Stimulated activated CD4-positive, alpha-beta T cell treated with anti-CD3 and anti-CD28 coated beads, TNF-alpha, amount 100 ng/mL, for 1 hour (primary cell): ENCODE data around the gene ULBP1.
"Not testable (repeated sequence)": the region's sequence is repeated elsewhere in the genome, so short reads cannot be mapped to it uniquely, and the experiment has no call there.

Source experiments
- DNase-seq, 3 donors: peaks; one replicate each; pipeline ENCODE4 v3.0.0-alpha.2; 2020; ENCODE audit warnings: low read depth in 3 of 3, low spot score in 1 of 3

ULBP1 gene

DNA sequence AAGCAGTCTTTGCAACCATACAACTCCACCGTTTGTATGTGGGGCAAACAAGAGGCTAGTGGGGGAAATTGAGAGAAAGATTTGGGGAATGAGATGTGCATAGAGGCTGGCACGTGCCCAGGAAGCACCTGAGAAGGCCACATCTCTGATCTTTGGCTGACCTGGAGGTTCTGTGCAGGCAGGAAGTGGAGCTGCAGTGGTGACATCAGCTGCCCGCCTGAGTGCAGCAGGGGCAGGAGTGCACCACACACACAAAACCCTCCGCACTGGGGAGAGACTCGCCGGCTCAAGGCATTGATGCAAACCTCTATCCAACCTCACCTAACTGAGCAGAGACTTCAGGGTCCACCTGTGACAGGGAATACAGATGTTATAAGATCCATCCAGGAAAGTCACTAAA is 10.7 kb downstream of the ULBP1 start:
- DNase-seq, result not testable (repeated sequence)

DNA sequence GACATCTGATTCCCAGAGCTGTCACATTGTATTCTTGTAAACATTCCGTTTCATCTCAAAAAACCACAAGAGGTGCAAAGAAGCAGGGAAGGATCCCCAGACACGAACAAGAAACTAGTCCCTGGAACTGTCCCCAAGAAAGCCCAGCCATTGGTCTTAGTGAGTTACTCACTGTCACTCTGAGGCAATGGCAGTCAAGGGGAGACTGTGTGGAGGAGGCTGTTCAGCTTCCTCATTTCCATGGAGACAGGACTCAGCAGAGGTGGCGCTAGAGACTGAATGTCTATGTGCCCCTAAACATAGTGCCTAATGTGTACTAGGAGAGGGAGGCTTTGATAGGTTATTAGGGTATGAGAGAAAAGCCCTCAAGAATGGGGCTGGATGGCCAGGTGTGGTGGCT is 11.1 kb downstream of the ULBP1 start:
- DNase-seq, result no peak

DNA sequence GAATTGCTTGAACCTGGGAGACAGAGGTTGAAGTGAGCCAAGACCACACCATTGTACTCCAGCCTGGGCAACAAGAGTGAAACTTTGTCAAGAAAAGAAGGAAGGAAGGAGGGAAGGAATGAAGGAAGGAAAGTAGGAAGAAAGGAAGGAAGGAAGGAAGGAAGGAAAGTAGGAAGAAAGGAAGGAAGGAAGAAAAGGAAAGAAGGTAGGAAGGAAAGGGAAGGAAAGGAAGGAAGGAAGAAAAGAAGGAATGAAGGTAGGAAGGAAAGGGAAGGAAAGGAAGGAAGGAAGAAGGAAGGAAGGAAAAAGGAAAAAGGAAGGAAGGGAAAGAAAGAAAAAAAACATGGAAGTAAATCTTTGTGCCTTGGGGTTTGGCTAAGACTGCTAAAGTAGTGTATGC is 11.7 kb downstream of the ULBP1 start:
- no peak for DNase-seq

DNA sequence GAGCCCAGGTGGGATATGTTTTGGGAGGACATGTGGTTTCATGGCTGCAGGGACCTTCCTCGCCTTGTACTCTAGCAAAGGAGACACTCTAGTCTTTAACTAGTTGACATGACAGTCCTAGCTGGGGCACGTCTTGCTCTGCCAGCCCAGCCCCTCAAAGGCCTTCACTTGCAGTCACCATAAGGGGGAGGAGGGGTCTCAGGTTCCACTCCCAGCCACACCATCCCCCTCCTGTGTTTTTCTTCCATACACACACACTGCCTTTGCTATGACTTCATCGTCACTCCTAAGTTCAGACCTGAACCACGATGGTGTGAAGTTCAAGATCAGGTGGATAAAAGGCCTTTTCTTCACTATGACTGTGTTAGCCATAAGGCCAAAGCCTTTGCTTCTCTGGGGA is 13.5 kb downstream of the ULBP1 start:
- no peak for DNase-seq

DNA sequence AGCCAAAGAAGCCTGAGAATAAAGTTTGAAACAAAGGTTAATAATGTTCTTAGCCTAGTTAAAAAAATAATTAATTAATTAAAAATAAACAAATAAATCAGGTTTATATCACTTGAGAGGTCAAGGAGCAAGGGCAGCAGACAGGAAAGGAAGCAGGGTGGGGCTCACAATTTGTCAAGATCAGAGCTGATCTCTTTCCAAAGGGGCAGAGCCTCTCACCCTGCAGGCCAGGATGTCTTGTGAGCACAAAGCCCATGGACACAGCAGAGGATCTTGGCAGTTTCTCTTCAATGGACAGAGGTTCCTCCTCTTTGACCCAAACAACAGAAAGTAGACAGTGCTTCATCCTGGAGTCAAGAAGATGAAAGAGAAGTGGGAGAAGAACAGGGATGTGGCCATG is 14.9 kb downstream of the ULBP1 start:
- no peak for DNase-seq

DNA sequence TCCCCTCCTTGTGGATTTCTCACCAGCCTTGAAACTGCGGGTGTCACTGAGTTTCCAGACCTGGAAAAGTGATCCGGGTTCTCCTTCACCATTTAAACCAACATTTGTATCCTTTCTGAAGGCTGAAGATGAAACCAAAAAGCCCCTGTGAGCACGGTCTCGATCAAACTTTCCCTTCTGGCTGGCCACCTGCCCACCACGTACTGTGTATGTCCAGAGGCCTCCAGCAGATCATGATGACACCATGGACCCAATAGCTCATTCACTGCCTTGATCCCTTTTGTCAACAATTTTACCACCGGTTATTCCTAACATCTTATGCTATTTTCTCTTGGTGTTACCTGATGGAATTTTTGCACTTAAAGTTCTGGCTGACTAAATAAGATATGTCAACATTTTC is 15.6 kb downstream of the ULBP1 start:
- no peak for DNase-seq

DNA sequence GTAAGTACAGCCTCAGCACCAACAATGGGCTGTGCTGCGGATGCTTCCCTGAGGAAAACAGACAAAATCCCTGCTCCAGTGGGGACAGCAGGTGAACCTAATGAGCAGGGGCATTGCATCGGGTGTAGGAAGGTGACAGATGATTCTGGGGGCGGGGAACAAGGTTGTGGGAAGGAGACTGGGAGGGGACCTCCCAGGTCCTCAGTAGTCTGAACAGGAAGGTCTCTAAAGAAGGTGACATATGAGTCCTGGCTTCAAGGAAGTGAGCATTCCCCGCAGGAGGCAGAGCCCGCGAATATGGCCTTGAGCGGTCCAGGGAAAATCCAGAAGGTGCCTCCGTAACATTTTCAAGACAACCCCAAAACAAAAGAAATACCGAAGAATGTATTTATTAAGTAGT is 19.4 kb downstream of the ULBP1 start:
- DNase-seq, result no peak

DNA sequence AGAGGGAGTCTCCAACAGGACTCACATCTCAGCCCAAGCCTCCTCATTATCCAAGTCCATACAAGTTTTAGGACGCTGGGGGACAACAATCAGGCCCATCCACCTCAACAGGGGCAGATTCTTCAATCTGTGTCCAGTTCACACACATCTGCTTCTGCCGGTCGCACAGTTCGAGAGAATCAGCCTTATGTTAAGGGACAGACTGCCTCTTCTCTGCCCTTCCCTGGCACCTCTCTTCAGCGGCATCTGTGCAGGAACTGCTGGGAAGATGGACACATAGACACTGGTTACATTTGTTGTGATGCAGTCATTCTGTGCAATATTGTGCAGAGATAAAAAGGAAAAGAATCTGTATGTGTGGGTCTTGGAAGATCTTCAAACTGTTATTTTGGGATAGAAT is 21.0 kb downstream of the ULBP1 start:
- no peak for DNase-seq

DNA sequence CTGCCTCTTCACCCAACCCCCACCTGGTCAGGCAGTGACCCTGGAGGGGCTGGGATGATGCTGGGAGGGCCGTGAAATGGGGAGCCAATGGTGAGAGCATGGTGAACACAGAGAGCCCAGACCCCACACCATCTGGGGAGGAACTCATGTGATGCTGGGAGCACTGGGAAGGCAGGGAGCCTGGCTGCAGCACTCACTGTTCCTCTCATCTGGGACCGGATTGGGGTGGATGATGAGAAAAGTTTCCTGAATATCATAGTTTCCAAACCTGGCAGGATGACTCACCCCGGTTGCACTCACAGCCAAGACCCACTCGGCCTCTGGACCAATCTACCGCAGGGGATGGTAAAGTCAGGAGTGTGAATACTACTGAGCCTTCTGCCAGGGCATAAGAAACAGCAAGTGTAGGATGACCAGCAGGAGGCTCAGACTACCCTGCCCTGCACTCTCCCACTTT is 21.8 kb downstream of the ULBP1 start:
- DNase-seq, result no peak

DNA sequence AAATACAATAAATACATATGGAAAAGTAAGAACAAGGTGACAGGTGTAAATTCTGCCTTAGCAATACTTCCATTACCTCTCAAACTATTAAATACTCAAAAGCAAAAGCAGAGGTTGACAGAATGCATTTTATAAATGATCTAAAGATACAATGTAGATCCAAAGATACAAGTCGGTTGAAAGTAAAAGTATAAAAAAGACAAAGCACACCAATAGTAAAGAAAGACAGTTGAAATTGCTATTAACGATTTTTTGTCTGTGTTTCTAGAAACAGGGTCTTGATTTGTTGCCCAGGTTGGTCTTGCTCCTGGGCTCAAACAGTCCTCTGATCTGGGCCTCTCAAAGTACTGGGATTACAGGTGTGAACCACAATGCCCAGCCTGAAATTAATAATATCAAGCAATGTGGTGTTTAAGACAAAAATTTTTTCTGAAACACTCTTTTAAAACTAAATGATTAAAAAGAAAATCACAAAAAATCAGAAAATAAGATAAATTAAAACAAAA is 23.9 kb downstream of the ULBP1 start:
- DNase-seq, result no peak

DNA sequence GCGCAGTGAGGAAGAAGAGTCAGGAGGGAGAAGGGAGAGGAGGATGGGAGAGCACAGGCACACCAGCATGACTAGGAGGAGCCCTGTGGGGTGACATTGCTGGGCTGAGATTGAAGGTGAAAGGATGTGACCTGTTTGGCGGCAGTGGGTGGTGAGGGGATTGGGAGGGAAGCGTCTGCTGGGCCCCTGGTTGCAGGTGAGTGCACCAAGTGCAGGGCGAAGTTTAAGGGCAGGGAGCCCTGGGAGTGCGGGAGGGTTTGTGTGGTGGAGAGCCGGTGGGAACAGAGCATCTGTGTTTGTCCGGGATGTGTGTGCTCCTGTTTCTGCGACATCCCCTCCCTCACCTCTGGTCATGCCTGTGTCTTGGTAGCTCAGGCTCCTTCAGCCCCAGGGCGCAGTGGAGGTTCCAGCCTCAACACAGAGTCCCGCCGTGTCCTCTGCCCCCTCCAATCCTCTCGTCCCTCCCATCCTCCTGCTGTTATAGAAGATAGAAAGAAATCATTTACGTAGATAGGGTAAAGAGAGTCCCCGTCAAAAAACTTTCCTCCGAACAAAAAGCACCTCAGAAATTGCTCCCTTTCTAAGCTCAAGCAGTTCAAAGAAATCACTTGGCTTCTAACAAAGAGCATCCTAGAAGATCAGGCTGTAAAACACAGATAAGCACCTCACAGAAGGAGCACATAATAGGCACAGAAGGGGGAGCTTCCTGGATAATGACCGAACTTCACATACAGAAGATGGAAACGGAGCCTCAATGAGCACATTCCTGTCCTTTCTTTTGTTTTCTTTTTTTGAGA is 25.0 kb downstream of the ULBP1 start:
- DNase-seq, result no peak

DNA sequence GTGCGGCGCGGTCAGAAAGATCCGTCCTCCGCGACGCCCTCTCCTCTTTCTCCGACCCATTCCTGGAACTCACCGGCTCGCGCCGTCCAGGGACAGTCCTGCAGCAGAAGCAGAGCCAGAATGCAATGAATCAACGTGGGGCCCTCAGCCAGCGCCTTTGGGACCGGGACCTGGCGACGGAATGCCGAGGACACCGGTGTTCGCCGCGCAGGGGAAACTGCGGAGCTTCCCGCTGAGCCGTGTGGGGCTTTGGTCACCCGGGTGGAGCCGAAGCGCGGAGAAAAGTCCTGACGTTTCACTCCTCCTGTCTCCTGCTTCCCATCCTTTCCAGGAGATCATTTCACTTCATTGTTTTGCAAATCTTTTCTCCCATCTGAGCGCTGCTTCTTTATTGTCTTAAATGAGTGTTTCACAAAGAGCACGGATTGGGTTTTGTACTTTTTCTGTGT is 26.5 kb downstream of the ULBP1 start:
- DNase-seq, result no peak

DNA sequence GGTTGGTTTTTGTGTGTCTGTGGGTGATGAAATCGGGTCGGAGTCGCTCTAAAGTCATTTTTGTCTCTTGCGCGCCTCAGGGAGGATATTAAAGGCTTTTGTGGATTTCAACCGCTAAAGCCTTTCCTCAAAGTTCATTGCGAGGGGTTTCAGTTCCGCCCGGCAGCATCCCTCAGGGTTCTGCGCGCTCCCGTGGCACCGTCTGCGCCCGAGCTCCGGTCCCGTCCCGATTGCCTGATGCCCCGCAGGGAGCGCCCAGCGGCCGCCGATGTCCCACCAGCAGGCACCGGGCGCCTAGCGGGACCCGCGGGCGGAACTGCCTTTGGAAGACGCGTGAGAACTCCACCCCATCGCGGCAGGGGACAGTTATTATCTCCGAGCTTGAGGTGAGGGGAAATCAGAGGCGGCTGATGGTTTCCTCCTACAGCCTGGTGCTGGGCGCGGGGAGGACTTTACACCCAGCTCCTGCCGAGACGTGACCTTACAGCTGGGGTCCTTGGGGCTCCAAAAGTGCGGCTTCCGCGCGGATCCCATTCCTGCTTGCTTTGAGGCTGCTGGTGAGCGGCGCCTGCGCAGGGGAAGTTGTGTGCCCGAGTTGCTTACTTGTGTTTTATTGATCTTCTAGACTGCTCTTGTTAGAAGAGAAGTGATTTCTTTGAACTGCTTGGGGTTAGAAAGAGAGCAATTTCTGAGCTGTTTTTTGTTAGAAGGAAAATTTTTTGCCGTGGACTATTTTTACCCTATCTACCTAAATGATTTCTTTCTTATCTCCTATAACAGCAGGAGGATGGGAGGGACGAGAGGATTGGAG is 27.1 kb downstream of the ULBP1 start:
- no peak for DNase-seq

DNA sequence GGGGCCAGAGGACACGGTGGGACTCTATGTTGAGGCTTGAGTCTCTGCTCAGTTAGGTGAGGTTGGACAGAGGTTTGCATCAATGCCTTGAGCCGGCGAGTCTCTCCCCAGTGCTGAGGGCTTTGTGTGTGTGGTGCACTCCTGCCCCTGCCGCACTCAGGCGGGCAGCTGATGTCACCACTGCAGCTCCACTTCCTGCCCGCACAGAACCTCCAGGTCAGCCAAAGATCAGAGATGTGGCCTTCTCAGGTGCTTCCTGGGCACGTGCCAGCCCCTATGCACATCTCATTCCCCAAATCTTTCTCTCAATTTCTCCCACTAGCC is 27.7 kb downstream of the ULBP1 start:
- not testable (repeated sequence) for DNase-seq

DNA sequence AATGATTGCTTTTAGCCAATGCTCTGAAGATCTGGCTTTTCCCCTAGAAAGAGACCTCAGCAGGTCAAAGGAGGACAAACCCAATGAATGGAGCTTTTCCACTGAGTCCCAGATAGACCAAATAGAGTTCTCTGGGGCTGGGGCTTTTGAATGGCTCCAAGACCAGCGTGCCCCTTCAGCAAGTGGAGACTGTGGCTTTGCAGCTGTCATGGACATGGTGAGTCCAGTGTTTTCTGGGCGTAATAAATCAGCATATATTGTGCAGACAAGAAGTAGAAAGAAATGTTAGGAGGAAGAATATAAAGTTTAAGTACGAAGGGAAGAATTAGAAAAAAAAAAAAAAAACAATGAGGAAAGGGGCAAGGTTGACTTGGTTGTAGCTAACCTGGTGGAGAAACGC is 28.1 kb downstream of the ULBP1 start:
- no peak for DNase-seq

DNA sequence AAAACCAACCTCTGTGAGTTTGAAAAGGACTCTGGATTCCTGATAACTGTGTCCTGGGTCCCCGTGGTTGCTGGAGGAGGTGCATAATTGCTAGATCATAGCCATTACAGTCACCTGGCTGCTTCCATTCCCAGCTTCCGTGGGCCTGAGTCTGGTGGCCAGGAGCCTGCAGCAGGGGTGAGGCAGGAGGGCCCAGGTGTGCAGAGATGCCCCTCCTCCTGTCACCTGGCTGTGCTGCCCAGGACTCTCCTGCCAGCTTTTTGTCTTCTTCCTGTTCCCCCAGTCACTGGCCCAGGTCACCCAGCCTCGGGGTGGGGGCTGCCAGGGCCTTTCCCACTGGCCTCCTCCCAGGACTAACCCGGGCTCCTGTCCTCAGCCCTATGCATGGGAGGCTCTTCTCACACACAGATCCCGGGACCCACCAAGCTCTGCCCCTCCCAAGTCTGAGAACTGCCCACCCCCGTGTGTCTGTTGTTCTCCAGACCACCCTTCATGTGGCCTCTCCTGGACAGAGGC is 31.6 kb downstream of the ULBP1 start:
- no peak for DNase-seq

DNA sequence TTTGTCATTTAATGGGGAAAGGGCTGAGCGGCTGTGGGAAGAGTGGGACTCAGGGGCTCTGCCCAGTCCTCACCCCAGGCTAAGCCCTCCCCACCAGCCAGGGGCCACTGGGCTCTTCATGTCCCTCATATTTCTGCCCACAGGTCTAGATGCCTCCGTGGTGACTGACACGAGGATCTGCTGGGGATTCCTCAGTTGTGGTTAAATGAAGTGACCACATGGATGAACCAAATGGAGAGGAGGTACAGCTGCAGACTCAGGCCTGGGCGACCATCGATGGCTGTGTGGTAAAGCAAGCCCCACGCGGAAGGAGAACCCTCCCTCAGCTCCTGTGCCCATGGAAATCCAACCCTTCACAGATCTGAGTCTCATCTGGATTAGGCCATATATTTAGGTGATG is 32.2 kb downstream of the ULBP1 start:
- no peak for DNase-seq

DNA sequence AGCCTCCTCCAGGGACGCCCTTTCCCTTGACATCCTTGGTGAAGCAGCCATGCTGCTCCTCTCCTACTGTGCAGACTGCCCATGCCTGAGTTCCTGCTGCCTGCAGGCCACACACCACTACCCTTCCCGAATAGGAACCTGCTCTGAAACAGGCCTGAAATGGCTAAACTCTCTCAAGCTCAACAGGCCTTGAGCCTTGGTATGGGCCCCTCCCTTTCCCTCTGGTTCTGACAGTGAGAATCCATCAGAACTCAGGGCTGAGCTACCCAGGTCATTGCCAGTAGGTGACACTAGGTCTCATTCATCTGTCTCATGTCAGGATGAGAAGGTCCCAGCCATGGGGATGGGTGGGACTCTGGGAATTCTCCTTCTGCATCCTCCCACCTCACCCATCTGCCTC is 35.9 kb downstream of the ULBP1 start:
- DNase-seq, result no peak

DNA sequence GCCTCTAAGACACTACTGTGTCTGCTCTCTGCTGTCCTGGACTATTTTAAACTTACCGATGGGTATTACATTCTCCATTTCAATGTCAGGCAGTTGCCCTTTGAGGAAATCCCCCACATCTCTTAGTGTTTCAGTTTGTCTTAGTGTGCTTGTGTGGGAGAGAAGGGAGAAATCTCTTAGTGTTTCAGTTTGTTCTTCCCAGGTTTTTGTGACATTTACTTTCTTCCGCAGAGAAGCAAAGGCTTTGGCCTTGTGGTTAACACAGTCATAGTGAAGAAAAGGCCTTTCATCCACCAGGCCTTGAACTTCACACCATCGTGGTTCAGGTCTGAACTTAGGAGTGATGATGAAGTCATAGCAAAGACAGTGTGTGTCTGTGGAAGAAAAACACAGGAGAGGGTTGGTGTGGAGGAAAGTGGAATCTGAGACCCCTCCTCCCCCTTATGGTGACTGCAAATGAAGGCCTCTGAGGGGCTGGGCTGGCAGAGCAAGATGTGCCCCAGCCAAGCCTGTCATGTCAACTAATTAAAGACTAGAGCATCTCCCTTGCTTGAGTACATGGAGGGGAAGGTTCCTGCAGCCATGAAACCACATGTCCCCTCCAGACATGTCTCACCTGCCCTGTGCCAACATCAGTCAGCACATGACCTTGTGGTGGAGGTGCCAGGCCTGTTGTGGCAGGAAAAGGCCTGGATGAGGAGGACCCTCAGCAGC is 37.7 kb downstream of the ULBP1 start:
- no peak for DNase-seq

DNA sequence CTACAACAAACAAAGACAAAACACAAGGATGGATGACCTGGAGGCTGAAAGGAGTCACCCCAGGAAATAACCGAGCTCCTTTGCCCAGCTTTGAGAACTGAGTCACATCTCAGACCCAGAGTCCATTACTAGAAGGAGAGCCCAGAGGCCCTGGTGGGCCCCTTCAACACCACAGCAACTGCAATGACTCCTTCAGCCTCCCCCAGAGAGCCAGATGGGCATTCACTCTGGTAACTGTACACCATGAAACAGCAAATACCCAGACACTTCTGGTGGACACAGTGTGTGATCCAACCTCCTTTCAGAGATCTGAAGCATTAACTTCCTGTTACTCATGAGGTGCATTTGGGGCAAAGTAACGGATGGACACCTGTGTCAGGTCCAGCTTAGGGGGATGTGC is 39.0 kb downstream of the ULBP1 start:
- no peak for DNase-seq

DNA sequence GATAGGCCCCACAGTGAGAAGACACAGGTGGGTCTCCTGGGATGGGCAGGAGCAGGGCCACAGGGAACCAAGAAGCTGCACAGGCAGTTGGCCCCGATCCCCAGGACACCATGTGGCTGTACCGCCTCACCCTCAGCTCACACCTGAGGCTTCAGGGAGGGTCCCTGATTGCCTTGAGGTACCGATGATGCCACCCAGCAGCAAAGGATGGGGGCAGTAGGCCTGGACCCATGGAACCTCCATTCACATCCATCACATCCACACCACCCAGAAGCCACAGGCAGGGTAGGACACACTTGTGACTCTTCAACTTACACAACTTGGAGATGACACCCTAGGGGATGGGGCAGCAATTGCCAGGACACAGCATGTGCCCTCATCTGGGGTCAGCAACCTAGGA is 39.9 kb downstream of the ULBP1 start:
- not testable (repeated sequence) for DNase-seq
